ENCODE data around the gene GNG5.

Gene GNG5

GRCh38 chr1:84505493-84506001 is 834 bp downstream of the GNG5 start:
- no peaks in the 10 kb centered on the region for H3K27me3 Mint-ChIP-seq
- ATAC-seq (replicated peaks) (peak; percentile 42), DNase-seq (no peak)
- peaks cover 30 to 40% of the 10 kb centered on the region in 2 donors for H3K4me1 Mint-ChIP-seq (ENCODE audit: low read depth in 2 of 2)
- peak overlapping the region; percentile 96 to 97 for H3K4me3 Mint-ChIP-seq
- peaks cover 18% of the 10 kb centered on the region for H3K36me3 Mint-ChIP-seq (ENCODE audit: insufficient read depth)
- peak overlapping the region; percentile 96 to 98 for H3K27ac Mint-ChIP-seq
- no peaks in the 10 kb centered on the region for H3K9me3 Mint-ChIP-seq

- Mint-ChIP-seq H3K27ac (peak overlapping the region; percentile 96 to 98), H3K4me3 (peak overlapping the region; percentile 96 to 97), H3K36me3 (ENCODE audit: insufficient read depth) (peaks cover 26% of the 10 kb centered on the region), H3K9me3 (no peaks in the 10 kb centered on the region), H3K27me3 (no peaks in the 10 kb centered on the region), H3K4me1 (ENCODE audit: low read depth in 2 of 2) (peaks cover 30 to 45% of the 10 kb centered on the region in 2 donors)
- ATAC-seq (replicated peaks) (no peak), DNase-seq (no peak)
Measured at GRCh38 chr1:84504580-84505492, 1.5 kb downstream of the GNG5 start.

GRCh38 chr1:84502927-84503326 is 3.5 kb downstream of the GNG5 start:
- H3K27ac Mint-ChIP-seq = no peak overlapping the region
- ATAC-seq (replicated peaks) = no peak
- H3K27me3 Mint-ChIP-seq = no peaks in the 10 kb centered on the region
- no peaks in the 10 kb centered on the region for H3K9me3 Mint-ChIP-seq
- DNase-seq = no peak
- peaks cover 41% of the 10 kb centered on the region for H3K36me3 Mint-ChIP-seq (ENCODE audit: insufficient read depth)
- H3K4me1 Mint-ChIP-seq (ENCODE audit: low read depth in 2 of 2) = peaks cover 30 to 45% of the 10 kb centered on the region in 2 donors
- H3K4me3 Mint-ChIP-seq = no peak overlapping the region

GRCh38 chr1:84497631-84498275 is 8.6 kb downstream of the GNG5 start:
- Mint-ChIP-seq H3K27me3 (no peaks in the 10 kb centered on the region), H3K4me3 (no peak overlapping the region), H3K4me1 (ENCODE audit: low read depth in 2 of 2) (peaks cover 12 to 22% of the 10 kb centered on the region in 2 donors), H3K27ac (no peak overlapping the region), H3K36me3 (ENCODE audit: insufficient read depth) (peaks cover 76% of the 10 kb centered on the region), H3K9me3 (no peaks in the 10 kb centered on the region)
- peak; percentile 35 for ATAC-seq (replicated peaks)
- no peak for DNase-seq

GRCh38 chr1:84496498-84496897 is 9.9 kb downstream of the GNG5 start:
- H3K36me3 Mint-ChIP-seq (ENCODE audit: insufficient read depth) = peaks cover 87% of the 10 kb centered on the region
- peaks cover 7 to 13% of the 10 kb centered on the region in 2 donors for H3K4me1 Mint-ChIP-seq (ENCODE audit: low read depth in 2 of 2)
- no peak for DNase-seq
- peak overlapping the region in 1 of 2 donors; percentile 41 for H3K27ac Mint-ChIP-seq
- H3K27me3 Mint-ChIP-seq = no peaks in the 10 kb centered on the region
- ATAC-seq (replicated peaks) = no peak
- H3K4me3 Mint-ChIP-seq = no peak overlapping the region
- H3K9me3 Mint-ChIP-seq = no peaks in the 10 kb centered on the region

- peaks cover 92% of the 10 kb centered on the region for H3K36me3 Mint-ChIP-seq (ENCODE audit: insufficient read depth)
- no peak for ATAC-seq (replicated peaks)
Measured at GRCh38 chr1:84493747-84494146, 12.6 kb downstream of the GNG5 start.

GRCh38 chr1:84492726-84493125 is 13.7 kb downstream of the GNG5 start:
- DNase-seq (no peak), ATAC-seq (replicated peaks) (no peak)
- Mint-ChIP-seq H3K4me3 (no peak overlapping the region), H3K4me1 (ENCODE audit: low read depth in 2 of 2) (peaks cover 4 to 26% of the 10 kb centered on the region in 2 donors), H3K36me3 (ENCODE audit: insufficient read depth) (peaks cover 82% of the 10 kb centered on the region), H3K9me3 (no peaks in the 10 kb centered on the region), H3K27me3 (no peaks in the 10 kb centered on the region), H3K27ac (no peak overlapping the region)

More at GRCh38 chr1:84493747-84494146, 12.6 kb downstream of the GNG5 start:
- no peaks in the 10 kb centered on the region for H3K27me3 Mint-ChIP-seq
- H3K27ac Mint-ChIP-seq = peak overlapping the region in 1 of 2 donors; percentile 63
- no peaks in the 10 kb centered on the region for H3K9me3 Mint-ChIP-seq
- H3K4me1 Mint-ChIP-seq (ENCODE audit: low read depth in 2 of 2) = peaks cover 4 to 16% of the 10 kb centered on the region in 2 donors
- no peak overlapping the region for H3K4me3 Mint-ChIP-seq
- DNase-seq = no peak

GRCh38 chr1:84489766-84490165 is 16.6 kb downstream of the GNG5 start:
- Mint-ChIP-seq H3K4me1 (ENCODE audit: low read depth in 2 of 2) (peaks cover 16 to 45% of the 10 kb centered on the region in 2 donors), H3K4me3 (no peak overlapping the region), H3K27ac (no peak overlapping the region)

GRCh38 chr1:84488107-84488506 is 18.3 kb downstream of the GNG5 start:
- peaks cover 78% of the 10 kb centered on the region for H3K36me3 Mint-ChIP-seq (ENCODE audit: insufficient read depth)
- no peak for DNase-seq
- H3K9me3 Mint-ChIP-seq = no peaks in the 10 kb centered on the region
- H3K27ac Mint-ChIP-seq = no peak overlapping the region
- no peak for ATAC-seq (replicated peaks)
- no peak overlapping the region for H3K4me3 Mint-ChIP-seq
- peaks cover 15 to 49% of the 10 kb centered on the region in 2 donors for H3K4me1 Mint-ChIP-seq (ENCODE audit: low read depth in 2 of 2)
- H3K27me3 Mint-ChIP-seq = no peaks in the 10 kb centered on the region

More at GRCh38 chr1:84489766-84490165, 16.6 kb downstream of the GNG5 start:
- H3K9me3 Mint-ChIP-seq = no peaks in the 10 kb centered on the region
- no peak for ATAC-seq (replicated peaks)
- no peaks in the 10 kb centered on the region for H3K27me3 Mint-ChIP-seq
- H3K36me3 Mint-ChIP-seq (ENCODE audit: insufficient read depth) = peaks cover 77% of the 10 kb centered on the region
- DNase-seq = no peak

GRCh38 chr1:84481317-84481716 is 25.1 kb downstream of the GNG5 start:
- H3K4me3 Mint-ChIP-seq = peak overlapping the region; percentile 45 to 99
- H3K4me1 Mint-ChIP-seq (ENCODE audit: low read depth in 2 of 2) = peaks cover 29 to 47% of the 10 kb centered on the region in 2 donors
- H3K27ac Mint-ChIP-seq = peak overlapping the region in 1 of 2 donors; percentile 62

GRCh38 chr1:84480650-84481049 is 25.7 kb downstream of the GNG5 start:
- peaks cover 4 to 14% of the 10 kb centered on the region in 2 donors for H3K9me3 Mint-ChIP-seq
- H3K27ac Mint-ChIP-seq = peak overlapping the region in 1 of 2 donors; percentile 62
- peaks cover 17 to 22% of the 10 kb centered on the region in 2 donors for H3K27me3 Mint-ChIP-seq
- peaks cover 23 to 42% of the 10 kb centered on the region in 2 donors for H3K4me1 Mint-ChIP-seq (ENCODE audit: low read depth in 2 of 2)
- peaks cover 41% of the 10 kb centered on the region for H3K36me3 Mint-ChIP-seq (ENCODE audit: insufficient read depth)
- DNase-seq (no peak), ATAC-seq (replicated peaks) (no peak)
- H3K4me3 Mint-ChIP-seq = peak overlapping the region; percentile 45 to 99

More at GRCh38 chr1:84481317-84481716, 25.1 kb downstream of the GNG5 start:
- Mint-ChIP-seq H3K27me3 (peaks cover 15 to 18% of the 10 kb centered on the region in 2 donors), H3K36me3 (ENCODE audit: insufficient read depth) (peaks cover 48% of the 10 kb centered on the region), H3K9me3 (peaks cover 4 to 14% of the 10 kb centered on the region in 2 donors)
- ATAC-seq (replicated peaks) = no peak
- DNase-seq = no peak

- Mint-ChIP-seq H3K27me3 (peaks cover 24 to 29% of the 10 kb centered on the region in 2 donors), H3K4me3 (peak overlapping the region; percentile 99), H3K27ac (peak overlapping the region; percentile 99), H3K9me3 (peaks cover 4 to 14% of the 10 kb centered on the region in 2 donors), H3K4me1 (ENCODE audit: low read depth in 2 of 2) (peaks cover 21 to 42% of the 10 kb centered on the region in 2 donors), H3K36me3 (ENCODE audit: insufficient read depth) (peaks cover 35% of the 10 kb centered on the region)
- DNase-seq = no peak
- peak; percentile 1 for ATAC-seq (replicated peaks)
Measured at GRCh38 chr1:84479998-84480397, 26.4 kb downstream of the GNG5 start.
